ENCODE measurements around the gene CEP126.

Gene CEP126

DNA sequence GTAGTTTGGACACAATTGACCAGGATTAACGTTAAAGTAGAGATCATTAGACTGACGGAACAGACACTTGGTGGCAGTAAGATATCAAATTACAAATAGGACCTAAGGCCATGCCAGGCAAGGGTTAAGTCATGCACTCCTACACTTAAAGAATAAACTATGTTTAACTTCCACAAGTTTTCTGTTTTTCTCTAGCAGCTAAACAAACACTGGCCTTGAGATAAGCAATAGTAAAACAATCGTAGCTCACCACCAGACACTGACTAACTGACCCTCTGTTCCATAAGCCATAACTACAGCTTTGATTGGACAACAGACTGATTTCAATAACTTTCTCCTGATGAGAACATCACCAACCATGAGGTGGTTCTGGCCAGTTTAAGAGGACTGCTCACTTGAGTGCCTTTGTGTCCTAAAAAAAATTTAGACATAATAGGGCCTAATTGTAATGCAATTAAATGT lies 2.0 kb upstream of the CEP126 start:
- Histone ChIP-seq H3K9me3 (ENCODE audit: control extremely low read depth in 1 of 5, control insufficient read depth in 4 of 5, insufficient read depth in 2 of 5, low read depth in 1 of 5, low read length in 4 of 5) (no peaks in the 10 kb centered on the region), H3K27ac (ENCODE audit: insufficient read depth in 1 of 2, low read depth in 1 of 2, low read length in 2 of 2, poor library complexity in 1 of 2, severe bottlenecking in 2 of 2) (no peak overlapping the region), H3K36me3 (ENCODE audit: control insufficient read depth in 4 of 4, insufficient read depth in 4 of 4, low read length in 3 of 4) (no peaks in the 10 kb centered on the region), H3K4me3 (ENCODE audit: control insufficient read depth in 1 of 7, extremely low read depth in 1 of 7, insufficient read depth in 4 of 7, low read depth in 2 of 7, low read length in 6 of 7) (no peak overlapping the region), H3K4me1 (ENCODE audit: control extremely low read depth in 1 of 4, control insufficient read depth in 4 of 4, insufficient read depth in 4 of 4, low read length in 3 of 4) (peaks cover 5 to 17% (median 12%) of the 10 kb centered on the region in 4 experiments), H3K27me3 (replicated peaks in 2 of 5; ENCODE audit: control insufficient read depth in 4 of 5, insufficient read depth in 5 of 5, low read length in 4 of 5) (peaks cover 0 to 2% (median 0%) of the 10 kb centered on the region in 5 experiments)
- CTCF ChIA-PET = interaction anchor here (1.3 kb wide), 1 partner anchor 16 kb away, joined by 3 read pairs; no protein-coding TSS in a partner anchor
- no peak for DNase-seq
- POLR2A ChIA-PET = no interaction called here
- WGBS (ENCODE audit: insufficient coverage) = 91% methylated on average over 3 of the region's 3 CpGs

DNA sequence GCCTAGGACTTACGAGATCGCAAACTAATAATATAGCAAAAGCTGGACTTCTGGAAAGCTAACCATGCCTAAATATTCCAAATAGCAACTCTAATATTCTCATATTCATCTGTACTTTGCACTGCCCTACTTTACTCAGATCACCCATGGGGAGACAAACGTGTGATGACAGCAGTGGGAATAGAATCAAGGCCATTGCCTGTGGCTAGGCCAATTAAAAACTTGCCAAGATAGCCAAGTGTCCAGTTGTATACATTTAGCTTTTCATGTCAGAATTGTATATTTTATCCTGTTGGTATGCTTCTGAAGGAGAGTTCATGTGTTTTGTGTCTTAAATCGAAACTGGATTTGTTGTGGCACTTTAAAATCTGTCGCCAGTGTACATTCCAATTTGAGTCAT lies 1.2 kb upstream of the CEP126 start:
- POLR2A ChIA-PET = no interaction called here
- H3K36me3 ChIP-seq (ENCODE audit: control insufficient read depth in 4 of 4, insufficient read depth in 4 of 4, low read length in 3 of 4) = no peaks in the 10 kb centered on the region
- 96% methylated on average over 4 of the region's 5 CpGs for WGBS (ENCODE audit: insufficient coverage)
- H3K4me3 ChIP-seq (ENCODE audit: control insufficient read depth in 1 of 7, extremely low read depth in 1 of 7, insufficient read depth in 4 of 7, low read depth in 2 of 7, low read length in 6 of 7) = no peak overlapping the region
- DNase-seq = no peak
- H3K4me1 ChIP-seq (ENCODE audit: control extremely low read depth in 1 of 4, control insufficient read depth in 4 of 4, insufficient read depth in 4 of 4, low read length in 3 of 4) = peaks cover 5 to 17% (median 12%) of the 10 kb centered on the region in 4 experiments
- CTCF ChIA-PET = interaction anchor here (1.3 kb wide), 1 partner anchor 17 kb away, joined by 3 read pairs; no protein-coding TSS in a partner anchor
- H3K9me3 ChIP-seq (ENCODE audit: control extremely low read depth in 1 of 5, control insufficient read depth in 4 of 5, insufficient read depth in 2 of 5, low read depth in 1 of 5, low read length in 4 of 5) = no peaks in the 10 kb centered on the region
- peaks cover 0 to 2% (median 0%) of the 10 kb centered on the region in 5 experiments for H3K27me3 ChIP-seq (replicated peaks in 2 of 5; ENCODE audit: control insufficient read depth in 4 of 5, insufficient read depth in 5 of 5, low read length in 4 of 5)
- H3K27ac ChIP-seq (ENCODE audit: insufficient read depth in 1 of 2, low read depth in 1 of 2, low read length in 2 of 2, poor library complexity in 1 of 2, severe bottlenecking in 2 of 2) = no peak overlapping the region

DNA sequence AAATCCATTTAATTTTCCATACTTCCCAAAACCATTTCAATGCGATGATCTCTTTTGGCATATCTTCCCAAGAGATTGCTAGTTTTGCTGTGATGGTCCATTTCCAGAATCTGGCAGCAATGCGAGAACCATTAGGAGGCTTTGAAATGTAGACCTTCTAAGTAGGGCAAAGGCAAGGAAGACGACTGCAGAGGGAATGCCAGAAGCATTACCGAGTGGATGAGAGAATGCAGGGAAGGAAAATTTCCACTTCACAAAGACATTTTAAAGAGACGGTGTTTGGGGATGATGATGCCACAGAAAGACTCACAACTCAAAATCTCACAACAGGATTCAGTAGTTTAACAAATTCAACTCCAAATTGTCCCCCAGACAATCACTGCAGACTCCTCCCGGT lies 471 bp upstream of the CEP126 start:
- Histone ChIP-seq H3K27me3 (replicated peaks in 2 of 5; ENCODE audit: control insufficient read depth in 4 of 5, insufficient read depth in 5 of 5, low read length in 4 of 5) (peaks cover 0 to 2% (median 0%) of the 10 kb centered on the region in 5 experiments), H3K9me3 (ENCODE audit: control extremely low read depth in 1 of 5, control insufficient read depth in 4 of 5, insufficient read depth in 2 of 5, low read depth in 1 of 5, low read length in 4 of 5) (no peaks in the 10 kb centered on the region), H3K27ac (ENCODE audit: insufficient read depth in 1 of 2, low read depth in 1 of 2, low read length in 2 of 2, poor library complexity in 1 of 2, severe bottlenecking in 2 of 2) (no peak overlapping the region), H3K36me3 (ENCODE audit: control insufficient read depth in 4 of 4, insufficient read depth in 4 of 4, low read length in 3 of 4) (no peaks in the 10 kb centered on the region), H3K4me3 (ENCODE audit: control insufficient read depth in 1 of 7, extremely low read depth in 1 of 7, insufficient read depth in 4 of 7, low read depth in 2 of 7, low read length in 6 of 7) (peak overlapping the region in 5 of 7 experiments; percentile 74 to 89 (median 84)), H3K4me1 (ENCODE audit: control extremely low read depth in 1 of 4, control insufficient read depth in 4 of 4, insufficient read depth in 4 of 4, low read length in 3 of 4) (peaks cover 5 to 17% (median 12%) of the 10 kb centered on the region in 4 experiments)
- POLR2A ChIA-PET = no interaction called here
- 4% methylated on average over 4 of the region's 6 CpGs for WGBS (ENCODE audit: insufficient coverage)
- DNase-seq = no peak
- CTCF ChIA-PET = interaction anchor here (0.8 to 2.4 kb wide), 2 partner anchors 53 to 93 kb away, joined by 6 to 9 read pairs; no protein-coding TSS in a partner anchor

DNA sequence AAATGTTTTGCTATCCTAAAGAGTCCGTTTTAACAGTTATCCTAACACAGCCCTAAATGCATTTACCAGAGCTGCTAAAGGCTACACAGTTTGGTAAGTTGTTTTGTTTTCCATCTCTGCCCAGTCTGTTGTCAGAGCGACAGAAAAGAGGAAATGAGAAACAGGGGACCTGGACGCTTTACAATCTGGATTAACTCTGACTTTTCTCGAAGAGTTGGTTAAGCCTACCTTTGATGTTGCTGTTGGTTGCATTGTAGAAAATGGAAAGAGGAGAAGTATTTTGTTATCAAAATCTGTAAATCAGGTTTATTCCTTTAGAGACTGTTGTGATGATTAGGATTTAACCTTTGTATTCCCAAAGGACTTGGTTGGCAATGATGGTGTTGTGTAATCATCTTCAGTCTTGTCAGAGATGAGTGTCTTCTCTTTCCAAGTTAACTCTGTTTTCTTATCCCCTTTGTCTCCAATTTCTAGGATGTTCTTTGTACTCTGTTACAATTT lies 1.0 kb downstream of the CEP126 start:
- no peaks in the 10 kb centered on the region for H3K36me3 ChIP-seq (ENCODE audit: control insufficient read depth in 4 of 4, insufficient read depth in 4 of 4, low read length in 3 of 4)
- H3K4me3 ChIP-seq (ENCODE audit: control insufficient read depth in 1 of 7, extremely low read depth in 1 of 7, insufficient read depth in 4 of 7, low read depth in 2 of 7, low read length in 6 of 7) = peak overlapping the region in 6 of 7 experiments; percentile 74 to 89 (median 84)
- ChIA-PET CTCF (interaction anchor here (2.4 kb wide), 1 partner anchor 55 kb away, joined by 9 read pairs; no protein-coding TSS in a partner anchor), POLR2A (no interaction called here)
- H3K27ac ChIP-seq (ENCODE audit: insufficient read depth in 1 of 2, low read depth in 1 of 2, low read length in 2 of 2, poor library complexity in 1 of 2, severe bottlenecking in 2 of 2) = peak overlapping the region; percentile 96
- H3K27me3 ChIP-seq (replicated peaks in 2 of 5; ENCODE audit: control insufficient read depth in 4 of 5, insufficient read depth in 5 of 5, low read length in 4 of 5) = peaks cover 0 to 2% (median 0%) of the 10 kb centered on the region in 5 experiments
- no peaks in the 10 kb centered on the region for H3K9me3 ChIP-seq (ENCODE audit: control extremely low read depth in 1 of 5, control insufficient read depth in 4 of 5, insufficient read depth in 2 of 5, low read depth in 1 of 5, low read length in 4 of 5)
- DNase-seq = peak; percentile 62 to 90 (median 87)
- H3K4me1 ChIP-seq (ENCODE audit: control extremely low read depth in 1 of 4, control insufficient read depth in 4 of 4, insufficient read depth in 4 of 4, low read length in 3 of 4) = peaks cover 5 to 17% (median 12%) of the 10 kb centered on the region in 4 experiments
- 0% methylated on average over 3 of the region's 4 CpGs for WGBS (ENCODE audit: insufficient coverage)

DNA sequence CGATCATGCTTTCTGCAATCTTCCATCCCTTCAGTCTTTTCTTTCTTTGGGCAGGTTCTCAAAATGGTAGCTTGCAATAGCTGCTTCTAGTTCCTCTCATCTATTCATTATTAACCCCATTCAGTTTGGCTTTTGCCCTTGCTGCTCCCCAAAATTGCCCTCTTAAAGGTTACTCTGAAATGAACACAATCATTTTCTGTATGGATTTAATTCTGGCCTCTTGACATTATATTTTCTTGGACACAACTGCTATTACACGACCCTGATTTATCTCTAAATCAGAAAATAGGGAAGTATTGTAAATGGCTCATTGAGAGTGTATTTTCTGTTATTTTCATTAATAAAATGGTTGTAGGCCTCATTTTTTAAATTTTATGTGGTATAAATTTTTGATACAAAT lies 1.6 kb downstream of the CEP126 start, which contains the start of gene ANGPTL5:
TSS of gene ANGPTL5 (minus strand) at position 101 of the 400 bp plus-strand sequence. CDS start 8,613 bp downstream, outside the sequence.
- no peaks in the 10 kb centered on the region for H3K9me3 ChIP-seq (ENCODE audit: control extremely low read depth in 1 of 5, control insufficient read depth in 4 of 5, insufficient read depth in 2 of 5, low read depth in 1 of 5, low read length in 4 of 5)
- no peak for DNase-seq
- ChIA-PET POLR2A (no interaction called here), CTCF (interaction anchor here (2.4 kb wide), 1 partner anchor 55 kb away, joined by 9 read pairs; no protein-coding TSS in a partner anchor)
- 100% methylated on average over 1 of the region's 2 CpGs for WGBS (ENCODE audit: insufficient coverage)
- H3K27me3 ChIP-seq (replicated peaks in 2 of 5; ENCODE audit: control insufficient read depth in 4 of 5, insufficient read depth in 5 of 5, low read length in 4 of 5) = peaks cover 0 to 2% (median 0%) of the 10 kb centered on the region in 5 experiments
- no peaks in the 10 kb centered on the region for H3K36me3 ChIP-seq (ENCODE audit: control insufficient read depth in 4 of 4, insufficient read depth in 4 of 4, low read length in 3 of 4)
- peaks cover 5 to 17% (median 12%) of the 10 kb centered on the region in 4 experiments for H3K4me1 ChIP-seq (ENCODE audit: control extremely low read depth in 1 of 4, control insufficient read depth in 4 of 4, insufficient read depth in 4 of 4, low read length in 3 of 4)
- H3K27ac ChIP-seq (ENCODE audit: insufficient read depth in 1 of 2, low read depth in 1 of 2, low read length in 2 of 2, poor library complexity in 1 of 2, severe bottlenecking in 2 of 2) = peak within 1 kb of the TSS; percentile 96
- peak within 1 kb of the TSS; percentile 74 to 89 (median 84) for H3K4me3 ChIP-seq (ENCODE audit: control insufficient read depth in 1 of 7, extremely low read depth in 1 of 7, insufficient read depth in 4 of 7, low read depth in 2 of 7, low read length in 6 of 7)

DNA sequence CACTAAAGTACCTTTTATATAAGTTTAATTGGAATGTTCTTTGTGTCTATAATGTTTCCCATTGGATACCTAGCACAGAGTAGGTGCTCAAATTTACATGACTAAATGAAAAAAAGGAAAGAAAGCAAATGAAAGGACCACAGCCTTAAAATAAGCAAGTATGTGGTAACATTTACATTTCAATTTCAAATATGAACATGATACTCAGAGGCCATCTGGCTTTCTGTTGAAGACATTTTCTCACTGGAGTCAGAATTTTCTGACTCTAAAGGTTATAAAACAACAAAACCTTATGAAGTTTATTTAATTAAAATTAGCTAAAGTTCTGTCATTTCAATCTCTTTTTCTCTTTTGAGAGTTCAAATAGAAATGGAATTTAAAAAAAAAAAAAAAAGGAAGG lies 2.4 kb downstream of the CEP126 start:
- Histone ChIP-seq H3K27ac (ENCODE audit: insufficient read depth in 1 of 2, low read depth in 1 of 2, low read length in 2 of 2, poor library complexity in 1 of 2, severe bottlenecking in 2 of 2) (no peak overlapping the region), H3K36me3 (ENCODE audit: control insufficient read depth in 4 of 4, insufficient read depth in 4 of 4, low read length in 3 of 4) (no peaks in the 10 kb centered on the region), H3K9me3 (ENCODE audit: control extremely low read depth in 1 of 5, control insufficient read depth in 4 of 5, insufficient read depth in 2 of 5, low read depth in 1 of 5, low read length in 4 of 5) (no peaks in the 10 kb centered on the region), H3K4me3 (ENCODE audit: control insufficient read depth in 1 of 7, extremely low read depth in 1 of 7, insufficient read depth in 4 of 7, low read depth in 2 of 7, low read length in 6 of 7) (no peak overlapping the region), H3K4me1 (ENCODE audit: control extremely low read depth in 1 of 4, control insufficient read depth in 4 of 4, insufficient read depth in 4 of 4, low read length in 3 of 4) (peaks cover 5 to 17% (median 12%) of the 10 kb centered on the region in 4 experiments), H3K27me3 (replicated peaks in 2 of 5; ENCODE audit: control insufficient read depth in 4 of 5, insufficient read depth in 5 of 5, low read length in 4 of 5) (peaks cover 0 to 2% (median 0%) of the 10 kb centered on the region in 5 experiments)
- DNase-seq = no peak
- ChIA-PET POLR2A (interaction anchor here (0.6 kb wide), 1 partner anchor 82 kb away, joined by 3 read pairs; no protein-coding TSS in a partner anchor), CTCF (no interaction called here)

DNA sequence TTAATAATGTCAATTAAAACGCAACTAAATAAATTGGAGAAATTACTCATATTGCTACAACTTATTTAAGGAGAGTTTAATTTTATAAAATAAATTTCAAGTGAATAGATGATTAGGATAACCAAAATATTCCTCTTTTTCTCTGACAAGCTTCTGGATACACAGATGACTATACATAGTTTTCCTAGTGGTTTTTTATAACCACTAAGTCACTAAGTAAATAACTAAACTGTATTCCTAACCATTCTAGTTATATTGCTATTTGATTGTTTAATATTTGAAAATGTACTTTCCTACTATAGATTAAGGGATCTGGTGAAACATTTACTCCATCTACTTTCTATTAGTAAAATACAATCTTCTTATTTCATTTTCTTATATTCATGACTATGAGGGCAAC lies 6.2 kb downstream of the CEP126 start:
- Histone ChIP-seq H3K36me3 (ENCODE audit: control insufficient read depth in 4 of 4, insufficient read depth in 4 of 4, low read length in 3 of 4) (no peaks in the 10 kb centered on the region), H3K27me3 (replicated peaks in 2 of 5; ENCODE audit: control insufficient read depth in 4 of 5, insufficient read depth in 5 of 5, low read length in 4 of 5) (no peaks in the 10 kb centered on the region), H3K4me3 (ENCODE audit: control insufficient read depth in 1 of 7, extremely low read depth in 1 of 7, insufficient read depth in 4 of 7, low read depth in 2 of 7, low read length in 6 of 7) (no peak overlapping the region), H3K4me1 (ENCODE audit: control extremely low read depth in 1 of 4, control insufficient read depth in 4 of 4, insufficient read depth in 4 of 4, low read length in 3 of 4) (peaks cover 0 to 5% (median 4%) of the 10 kb centered on the region in 4 experiments), H3K27ac (ENCODE audit: insufficient read depth in 1 of 2, low read depth in 1 of 2, low read length in 2 of 2, poor library complexity in 1 of 2, severe bottlenecking in 2 of 2) (no peak overlapping the region), H3K9me3 (ENCODE audit: control extremely low read depth in 1 of 5, control insufficient read depth in 4 of 5, insufficient read depth in 2 of 5, low read depth in 1 of 5, low read length in 4 of 5) (no peaks in the 10 kb centered on the region)
- ChIA-PET POLR2A (interaction anchor here (0.6 kb wide), 1 partner anchor 1309 kb away, joined by 3 read pairs; no protein-coding TSS in a partner anchor), CTCF (no interaction called here)
- DNase-seq = no peak
- WGBS (ENCODE audit: insufficient coverage) = no CpG with 5 or more reads among the region's 1 CpG

All from common myeloid progenitor, CD34-positive (primary cell).